Esophagus mucosa (tissue), 1 donor: Measurements from ENCODE around the gene SRBD1. TPM values are rescaled to one million over a fixed set of nuclear protein-coding genes. Genes with fewer than 3 reads are reported as not detected.

Experiments
- ATAC-seq: fragments of 200-7000 bp; cut with Tn5 transposase; one replicate; pipeline ENCODE4 v1.9.1; 2020
- total RNA-seq: library from RNA; stranded (reverse); gene quantifications from one replicate; pipeline ENCODE4 v1.2.4, GENCODE V29; 2023
- donor health status: DM: yes; HTN: yes; CAD: no.

The SRBD1 gene
- total RNA-seq, 1 donor from 2014 or later = 9.2 TPM

DNA sequence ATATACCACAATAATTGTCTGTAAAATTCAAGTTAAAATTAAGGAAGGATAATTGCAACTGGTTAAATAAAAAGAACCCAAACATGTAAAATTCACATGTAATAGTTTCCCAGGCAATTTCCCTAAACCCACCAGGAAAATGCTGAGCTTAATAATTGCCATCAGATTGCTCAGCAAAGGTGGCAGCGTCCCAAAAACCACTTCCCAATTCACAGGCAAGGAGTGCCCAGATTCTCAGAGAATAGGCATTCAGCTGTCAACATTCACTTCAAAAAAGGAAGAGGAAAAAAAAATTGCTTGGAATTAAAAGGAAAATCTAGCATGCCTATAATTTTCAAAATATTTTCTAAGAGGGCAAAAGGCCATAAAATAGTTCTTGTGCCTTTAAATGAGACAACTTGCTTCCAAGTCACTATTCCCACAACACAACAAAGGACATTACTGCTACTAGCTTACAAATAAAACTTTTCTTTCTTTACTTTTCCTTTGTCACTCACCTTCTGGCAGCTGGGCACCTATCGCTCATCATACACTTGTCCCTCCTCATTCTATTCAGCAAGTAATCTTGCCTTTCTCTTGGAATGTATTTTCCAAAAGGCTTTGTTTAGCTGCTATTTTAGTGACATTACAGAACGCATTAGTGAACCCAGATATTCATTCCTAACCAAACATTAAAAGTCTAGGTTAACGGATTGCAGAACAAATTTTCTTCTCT, 15.2 kb downstream of the SRBD1 start:
- ATAC-seq = no peak

DNA sequence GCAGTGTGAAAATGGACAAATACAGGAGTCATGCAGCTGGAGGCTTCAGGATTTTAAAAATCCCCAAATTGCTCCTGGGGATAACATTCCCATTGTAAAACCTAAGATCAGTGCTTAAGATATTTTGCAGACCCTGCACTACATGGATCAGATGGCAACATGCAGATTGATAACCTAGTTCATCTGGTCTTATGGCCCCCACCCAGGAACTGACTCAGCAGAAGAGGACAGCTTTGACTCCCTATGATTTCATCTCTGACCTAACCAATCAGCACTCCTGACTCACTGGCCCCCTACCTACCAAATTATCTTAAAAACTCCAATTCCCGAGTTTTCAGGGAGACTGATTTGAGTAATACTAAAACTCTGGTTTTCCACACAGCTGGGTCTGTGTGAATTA, 20.0 kb downstream of the SRBD1 start:
- ATAC-seq = no peak

DNA sequence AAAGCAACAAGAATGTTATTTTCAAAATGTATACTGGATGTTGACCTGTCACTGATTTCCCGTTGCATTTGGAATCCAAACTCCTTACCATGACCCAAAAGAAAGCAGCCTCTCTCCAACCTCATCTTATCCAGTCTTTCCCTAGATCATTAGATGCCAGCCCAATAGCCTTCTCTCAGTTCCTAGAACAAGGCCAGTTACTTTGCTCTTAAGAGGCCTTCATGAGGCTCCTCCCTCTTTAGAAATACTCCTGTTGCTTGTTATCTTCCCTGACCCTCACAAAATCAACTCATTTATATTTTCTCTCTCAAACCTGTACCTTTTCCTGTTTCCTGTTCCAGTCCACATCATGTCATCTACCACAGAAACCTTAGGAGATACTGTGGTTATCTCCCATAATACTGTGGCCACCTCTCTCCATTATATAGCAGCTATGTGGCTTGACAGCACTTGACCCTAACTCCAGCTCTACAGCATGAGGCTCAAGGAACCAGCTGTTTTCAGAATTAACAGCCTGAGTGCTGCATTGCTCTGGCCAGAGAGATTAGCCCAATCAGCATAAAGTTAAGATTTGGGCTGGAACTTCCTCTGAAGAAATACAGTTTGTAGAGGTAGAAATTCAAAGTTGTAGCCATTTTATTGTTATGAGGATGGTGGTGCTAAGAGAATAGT, 22.8 kb downstream of the SRBD1 start:
- ATAC-seq = no peak

DNA sequence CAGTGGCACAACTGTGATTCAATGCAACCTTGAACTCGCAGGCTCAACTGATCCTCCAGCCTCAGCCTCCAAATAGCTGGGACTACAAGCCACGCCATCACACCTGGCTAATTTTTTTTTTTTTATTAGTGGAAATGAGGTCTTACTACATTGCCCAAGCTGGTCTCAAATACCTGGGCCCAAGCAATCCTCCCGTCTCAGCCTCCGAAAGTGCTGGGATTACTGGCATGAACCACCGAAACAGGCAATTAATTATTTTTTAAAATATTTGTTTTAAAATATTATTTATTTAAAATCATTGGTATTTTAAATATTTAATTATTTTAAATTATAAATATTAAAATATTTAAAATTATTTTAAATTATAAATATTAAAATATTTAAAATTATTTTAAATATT, 24.5 kb downstream of the SRBD1 start:
- ATAC-seq = no peak

DNA sequence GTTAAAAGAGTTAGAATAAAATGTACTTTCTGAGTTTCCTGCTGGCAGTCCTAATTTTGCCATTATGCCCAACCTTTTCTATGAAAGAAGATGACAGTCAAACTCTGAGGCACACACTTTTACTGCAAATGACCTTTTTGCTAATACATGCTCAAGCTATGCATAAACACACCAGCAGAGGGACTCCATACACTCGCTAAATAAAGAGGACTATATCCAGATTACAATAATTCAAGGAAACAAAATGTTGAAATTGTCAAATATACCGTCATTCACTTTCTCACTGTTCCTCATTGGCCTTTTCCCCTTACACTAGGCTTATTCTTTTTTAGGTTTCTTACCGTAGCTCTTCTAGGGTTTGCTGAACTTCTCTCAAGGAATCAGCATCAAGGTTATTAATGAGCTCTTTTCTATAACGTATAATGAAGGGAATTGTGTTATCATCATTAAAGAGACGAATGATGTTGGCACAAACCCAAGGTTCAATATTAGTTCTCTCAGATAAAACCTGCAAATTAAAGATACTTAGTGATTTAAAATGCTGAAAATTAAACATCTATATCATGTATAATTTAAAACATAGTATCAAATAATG, 25.7 kb downstream of the SRBD1 start:
- peak; percentile 66 for ATAC-seq

DNA sequence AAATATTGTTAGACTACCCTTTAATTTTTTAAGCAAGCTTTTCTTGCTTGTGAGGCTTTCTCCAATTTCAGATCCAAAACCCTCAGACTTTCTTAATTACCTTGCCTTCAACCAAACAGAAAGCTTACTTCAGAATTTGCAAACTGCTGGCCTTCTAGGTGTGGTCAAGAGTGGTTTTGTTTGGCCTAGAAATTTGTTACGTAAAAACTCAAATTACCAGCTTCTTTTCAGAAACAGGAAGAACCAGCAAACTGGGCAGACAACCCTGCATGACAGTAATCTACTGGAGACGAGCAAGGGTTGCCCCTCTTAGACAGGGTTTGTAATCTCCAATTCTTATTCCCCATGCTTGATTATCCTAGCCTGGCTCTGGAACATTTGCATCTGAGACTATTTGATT, 27.1 kb downstream of the SRBD1 start:
- no peak for ATAC-seq

DNA sequence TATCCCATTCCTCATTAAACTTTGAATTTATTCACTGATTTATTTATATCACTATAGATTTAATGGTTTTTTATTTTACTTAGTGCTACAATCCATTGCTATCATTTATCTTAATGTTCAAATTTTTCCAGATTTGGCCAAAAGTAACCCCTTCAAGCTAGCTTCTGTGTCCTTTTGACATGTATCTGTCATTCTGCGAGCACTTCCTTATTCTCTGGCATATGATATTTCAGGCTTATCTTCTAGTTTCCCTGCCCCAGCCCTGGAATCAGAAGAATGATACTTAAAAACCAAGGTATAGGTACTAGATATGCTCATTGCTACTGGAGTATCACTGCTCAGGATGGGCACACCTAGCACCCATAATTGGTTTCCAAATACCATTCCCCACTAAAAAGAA, 28.5 kb downstream of the SRBD1 start:
- ATAC-seq = no peak

DNA sequence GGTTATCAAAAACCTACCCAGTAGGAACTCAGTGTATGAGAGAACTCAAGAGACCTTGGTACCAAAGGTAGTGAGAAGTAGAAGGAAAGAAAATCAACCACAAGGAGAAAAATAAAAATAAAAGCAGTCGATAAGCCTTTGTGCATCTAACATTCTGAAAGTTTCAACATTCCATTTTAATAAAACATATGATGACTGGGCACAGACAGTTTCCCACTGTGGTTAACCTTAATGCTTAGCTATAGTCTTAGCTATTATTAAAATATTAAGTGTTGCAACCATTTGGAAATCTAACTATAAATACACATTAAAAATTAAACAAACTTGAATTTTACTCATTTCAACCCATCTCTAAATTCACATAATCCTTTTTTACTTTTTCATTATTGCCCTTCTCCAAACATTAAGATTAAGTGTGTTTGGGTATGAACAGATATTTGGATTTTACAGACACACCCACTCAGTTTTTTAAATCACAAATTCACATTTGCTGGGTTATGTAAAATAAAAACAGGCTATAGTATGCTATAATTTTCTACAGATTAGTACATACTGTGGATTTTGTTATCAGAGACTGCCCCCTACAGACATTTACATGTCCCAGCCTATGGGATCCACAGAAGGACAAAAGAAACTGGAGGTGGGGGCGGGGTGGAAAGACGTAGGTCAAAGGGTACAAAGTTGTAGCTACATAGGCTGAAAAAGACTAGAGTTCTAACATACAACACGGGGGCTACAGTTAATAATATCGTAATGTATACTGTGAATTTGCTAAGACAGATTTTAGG, 32.8 kb downstream of the SRBD1 start:
- no peak for ATAC-seq

DNA sequence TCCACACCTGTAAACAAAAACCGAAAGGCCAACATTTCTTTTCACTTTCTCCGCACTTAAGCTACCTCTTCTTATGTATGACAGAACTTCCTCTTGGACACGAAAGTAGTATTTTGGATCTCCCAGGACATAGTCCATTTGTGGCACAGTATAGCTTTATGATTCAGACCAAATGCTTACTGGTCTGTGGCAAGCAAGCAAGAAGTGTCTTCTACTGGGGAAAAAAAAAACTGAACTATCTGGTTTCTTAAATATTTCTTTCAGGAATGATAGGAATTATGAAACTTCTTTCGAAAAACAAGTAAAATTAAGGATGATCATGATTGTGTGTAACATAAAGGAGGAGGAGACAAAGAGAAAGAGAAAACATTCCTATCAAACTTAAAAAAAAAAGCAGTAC, 33.6 kb downstream of the SRBD1 start:
- ATAC-seq = no peak

DNA sequence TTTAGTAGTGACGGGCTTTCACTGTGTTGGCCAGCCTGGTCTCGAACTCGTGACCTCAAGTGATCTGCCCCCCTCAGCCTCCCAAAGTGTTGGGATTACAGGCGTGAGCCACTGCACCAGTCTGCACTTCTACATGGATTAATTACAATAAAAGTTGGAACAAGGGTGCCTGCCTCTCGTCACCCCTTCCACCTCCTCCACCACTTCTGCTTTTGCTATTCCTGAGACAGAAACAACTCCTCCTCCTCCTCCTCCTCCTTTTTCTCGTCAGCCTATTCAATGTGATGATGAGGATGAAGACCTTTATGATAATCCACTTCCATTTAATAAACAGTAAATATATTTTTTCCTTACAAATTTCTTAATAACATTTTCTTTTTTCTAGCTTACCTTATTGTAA, 35.2 kb downstream of the SRBD1 start:
- ATAC-seq = no peak

DNA sequence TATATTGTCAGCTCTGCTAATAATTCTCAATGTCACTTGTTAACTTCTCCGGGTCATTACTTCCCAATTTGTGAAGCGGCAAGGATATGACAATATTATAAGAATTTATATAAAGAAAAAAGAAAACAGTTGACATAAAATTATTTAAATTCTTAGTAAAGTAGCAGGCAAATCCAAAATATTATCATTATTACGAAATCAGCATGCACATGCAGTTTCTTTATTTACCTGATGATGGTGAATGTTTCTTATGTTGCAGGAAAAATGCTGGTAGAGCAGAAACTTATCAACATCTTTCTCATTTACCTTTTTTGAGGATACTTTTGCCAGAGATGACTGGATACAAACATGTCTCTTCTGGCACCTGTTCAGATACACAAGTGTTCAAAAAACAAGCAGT, 38.1 kb downstream of the SRBD1 start:
- ATAC-seq = no peak

DNA sequence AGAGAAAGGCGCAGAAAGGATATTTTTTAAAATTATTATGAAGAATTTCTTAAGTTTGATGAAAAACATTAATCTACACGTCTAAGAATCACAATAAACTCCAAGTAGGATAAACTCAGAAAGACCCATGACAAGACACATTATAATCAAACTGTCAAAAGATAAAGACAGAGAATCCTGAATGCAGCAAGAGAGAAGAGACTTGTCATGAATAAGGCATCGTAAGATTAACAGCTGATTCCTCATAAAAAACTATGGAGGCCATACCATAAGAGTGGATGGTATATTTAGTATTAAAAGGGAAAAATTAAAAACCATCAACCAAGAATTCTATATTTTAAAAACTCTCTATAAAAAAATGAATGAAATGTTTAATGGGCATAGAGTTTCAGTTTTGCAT, 39.1 kb downstream of the SRBD1 start:
- ATAC-seq = no peak

DNA sequence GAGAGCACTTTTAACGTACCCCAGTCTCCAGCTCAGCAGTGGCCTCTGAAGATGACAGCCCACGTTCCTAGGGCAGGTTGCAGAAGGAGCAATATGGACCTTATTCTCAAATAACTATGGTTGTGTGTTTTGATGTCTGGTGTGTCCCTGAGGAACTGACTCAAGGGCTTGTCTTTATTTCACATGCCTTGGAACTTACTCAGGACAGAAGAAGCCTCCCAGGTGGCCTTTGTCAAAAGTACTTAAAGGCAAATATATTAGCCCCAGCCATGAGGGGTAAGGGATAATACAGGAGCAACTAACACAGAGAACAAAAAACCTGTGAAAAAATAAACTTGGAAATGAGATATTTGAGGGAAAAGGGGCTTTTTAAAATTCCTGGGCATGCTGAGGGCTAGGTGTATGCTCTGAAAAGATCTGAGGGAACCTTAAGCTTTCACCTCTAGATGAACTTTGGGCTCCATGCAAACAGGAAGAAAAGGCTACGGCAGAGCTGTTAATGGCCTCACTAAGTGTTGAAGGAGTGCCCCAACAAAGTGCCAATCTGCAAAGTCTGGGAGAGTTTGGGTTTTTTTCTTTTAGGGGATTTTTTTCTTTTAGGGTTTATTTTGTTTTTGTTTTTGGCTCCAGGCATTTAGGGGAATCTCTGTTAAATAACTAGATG, 40.3 kb downstream of the SRBD1 start:
- ATAC-seq = no peak

DNA sequence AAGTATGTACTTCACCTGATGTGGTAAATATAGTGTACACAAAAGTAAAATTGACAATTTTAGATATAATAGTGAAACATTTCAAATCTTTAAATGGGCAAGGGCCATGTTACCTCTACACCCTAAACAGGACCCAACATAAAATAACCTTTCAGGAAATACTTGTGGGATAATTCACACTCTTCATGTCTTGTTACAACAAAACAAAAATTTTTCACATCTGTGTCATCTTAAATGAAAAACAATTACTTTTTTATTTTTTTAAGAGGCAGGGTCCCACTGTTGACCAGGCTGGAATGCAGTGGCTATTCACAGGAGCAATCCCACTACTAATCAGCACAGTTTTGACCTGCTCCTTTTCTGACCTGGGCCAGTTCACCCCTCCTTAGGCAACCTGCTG, 42.1 kb downstream of the SRBD1 start:
- no peak for ATAC-seq

DNA sequence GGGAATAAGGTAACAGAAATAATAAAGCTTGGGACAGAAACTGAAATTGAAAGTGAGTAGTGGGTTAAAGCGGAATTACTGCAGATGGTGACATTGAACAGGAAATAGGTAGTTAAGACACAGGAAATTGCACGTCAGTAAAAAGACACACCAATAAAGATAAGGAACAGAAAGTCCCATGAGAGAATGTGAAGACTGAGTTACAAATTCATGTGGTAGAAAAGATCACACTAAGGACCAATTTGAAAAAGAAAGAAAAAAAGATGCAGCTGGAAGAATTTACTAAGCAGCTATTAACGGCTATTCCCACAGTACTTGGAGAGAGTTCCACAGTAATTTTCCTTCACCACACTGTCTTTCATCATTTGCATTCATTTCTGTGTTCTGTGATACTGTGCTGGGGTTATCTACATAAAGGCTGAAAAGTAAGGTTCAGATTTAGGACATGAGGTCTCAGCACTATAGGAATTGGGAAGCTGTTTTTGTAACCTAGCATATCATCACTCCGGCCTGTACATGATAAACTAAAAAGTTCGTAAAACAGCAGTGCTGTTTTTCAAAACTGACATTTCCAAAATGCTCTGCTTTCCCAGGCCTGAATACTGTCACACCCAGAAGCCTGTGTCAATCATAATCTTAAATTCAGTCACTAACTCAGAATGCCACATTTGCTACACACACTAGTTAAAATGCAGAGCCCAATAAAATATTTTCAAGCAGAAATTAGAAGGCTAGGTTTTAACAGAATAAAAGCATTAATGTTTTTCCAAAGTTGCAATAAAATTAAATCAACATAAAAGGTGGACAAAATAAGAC, 42.9 kb downstream of the SRBD1 start:
- peak; percentile 37 for ATAC-seq

DNA sequence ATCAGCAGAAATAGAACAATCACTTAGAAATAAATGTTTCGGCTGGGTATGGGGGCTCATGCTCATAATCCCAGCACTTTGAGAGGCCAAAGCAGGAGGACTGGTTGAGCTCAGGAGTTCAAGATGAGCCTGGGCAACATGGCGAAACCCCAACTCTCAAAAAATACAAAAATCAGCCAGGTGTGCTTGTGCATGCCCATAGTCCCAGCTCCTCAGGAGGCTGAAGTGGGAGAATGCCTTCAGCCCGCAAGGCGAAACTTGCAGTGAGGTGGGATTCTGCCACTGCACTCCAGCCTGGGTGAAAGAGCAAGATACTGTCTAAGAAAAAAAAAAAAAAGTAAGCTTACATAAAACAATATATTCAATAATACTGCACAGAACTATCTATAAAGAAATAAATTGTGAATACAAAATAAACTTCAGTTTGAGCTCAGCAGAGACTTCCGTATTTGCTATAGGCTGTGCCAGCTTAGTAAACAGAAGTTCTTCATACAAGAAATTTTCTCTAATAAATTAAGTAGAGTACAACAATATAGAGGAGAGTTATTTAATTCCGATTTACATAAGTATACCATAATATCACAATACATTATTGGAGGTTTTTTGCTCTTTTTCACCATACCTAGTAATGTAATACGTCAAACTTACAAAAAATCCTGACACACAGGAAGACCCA, 43.6 kb downstream of the SRBD1 start:
- no peak for ATAC-seq

DNA sequence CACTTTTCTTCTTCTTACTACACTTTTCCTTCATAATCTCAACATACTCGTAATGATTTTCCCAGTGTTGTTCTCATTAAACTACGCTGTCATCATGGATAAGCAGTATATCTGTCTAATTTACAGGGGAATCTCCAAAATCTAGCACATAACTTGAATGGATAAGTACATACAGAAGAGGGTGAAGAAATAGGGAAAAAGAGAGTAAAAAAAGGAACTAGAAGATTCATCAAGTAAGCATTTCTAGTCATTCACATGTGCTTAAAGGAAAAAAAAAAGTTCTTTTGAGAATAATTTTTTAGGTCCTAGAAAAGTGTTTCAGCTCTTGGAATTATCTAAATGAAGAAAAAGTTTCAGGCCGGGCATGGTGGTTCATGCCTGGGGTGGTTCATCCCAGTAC, 51.6 kb downstream of the SRBD1 start:
- no peak for ATAC-seq

DNA sequence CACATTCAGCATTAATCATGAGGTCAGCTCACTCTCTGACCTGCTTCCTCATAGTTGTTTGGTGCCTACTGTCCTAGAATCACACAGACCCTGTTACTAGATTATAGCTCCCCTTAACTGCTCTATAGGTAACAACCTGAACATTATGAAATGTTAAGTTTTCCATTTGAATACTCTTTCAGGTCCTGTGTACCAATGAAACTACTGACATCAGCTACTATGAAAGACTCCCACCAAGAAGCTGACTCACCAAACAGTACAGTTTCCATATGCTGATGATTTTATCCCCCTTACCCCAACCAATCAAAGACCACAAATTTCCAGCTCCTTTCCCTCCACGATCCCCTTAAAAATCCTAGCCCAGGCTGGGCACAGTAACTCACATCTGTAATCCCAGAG, 56.3 kb downstream of the SRBD1 start:
- ATAC-seq = no peak

DNA sequence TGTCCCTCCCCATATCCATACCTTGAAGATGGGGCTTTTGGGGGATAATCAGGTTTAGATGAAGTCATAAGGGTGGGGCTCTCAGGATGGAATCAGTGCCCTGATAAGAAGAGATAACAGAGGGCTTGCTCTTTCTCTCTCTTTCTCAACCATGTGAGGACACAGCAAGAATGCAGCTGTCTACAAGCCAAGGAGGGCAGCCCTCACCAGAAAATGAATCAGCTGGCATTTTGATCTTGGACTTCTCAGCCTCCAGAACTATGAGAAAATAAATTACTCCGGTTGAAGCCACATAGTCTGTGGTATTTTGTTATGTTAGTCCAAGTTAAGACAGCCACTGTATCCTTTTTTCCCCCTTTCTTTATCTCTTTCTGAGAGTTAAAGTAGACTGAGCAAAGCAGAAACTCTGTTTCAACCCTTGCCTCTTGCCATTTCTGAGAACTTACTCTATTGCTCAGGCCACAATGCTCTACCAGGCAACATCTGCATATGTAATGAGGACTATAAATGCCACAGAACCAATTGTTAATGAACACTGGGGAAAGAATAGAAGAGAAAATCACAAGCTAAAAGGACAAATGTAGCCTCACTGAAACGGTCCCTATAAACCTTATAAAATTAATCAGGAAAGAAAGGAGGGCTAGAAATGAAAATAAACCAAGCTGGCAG, 56.9 kb downstream of the SRBD1 start:
- no peak for ATAC-seq

DNA sequence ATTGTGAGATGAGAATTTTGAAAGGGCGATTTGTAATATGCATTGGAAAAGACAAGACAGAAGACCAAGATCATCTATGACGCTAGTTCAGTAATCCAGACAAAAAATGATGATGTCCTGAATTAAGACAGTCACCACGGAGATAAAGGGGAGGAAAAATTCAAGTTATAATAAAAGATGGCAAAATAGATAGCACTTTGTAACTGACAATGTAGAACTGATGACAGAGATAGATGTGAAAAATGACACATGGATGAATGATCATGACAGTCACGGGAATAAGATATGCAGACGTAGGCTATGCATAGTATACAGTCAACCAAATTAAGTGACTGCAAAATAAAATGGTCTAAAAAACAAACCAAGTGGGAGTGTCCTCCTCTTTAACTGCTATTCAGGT, 59.2 kb downstream of the SRBD1 start:
- no peak for ATAC-seq

DNA sequence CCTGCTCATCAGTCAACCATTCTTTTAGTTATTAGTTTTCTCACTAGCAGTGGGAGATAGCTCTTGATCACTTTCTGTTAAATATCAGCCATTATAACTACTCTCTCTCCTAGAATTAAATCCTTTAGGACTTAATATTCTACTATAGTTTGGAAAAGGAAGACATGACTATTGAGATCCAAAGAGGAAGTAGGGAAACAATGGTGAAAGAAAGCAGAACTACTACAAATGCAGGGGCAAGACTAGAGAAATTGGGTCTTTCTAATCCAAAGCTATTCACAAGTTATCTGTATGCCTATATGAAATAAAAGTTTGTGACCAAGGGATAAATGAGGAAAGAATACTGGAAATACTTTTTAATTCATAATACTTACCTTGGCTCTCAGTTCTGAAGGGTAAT, 65.1 kb downstream of the SRBD1 start:
- no peak for ATAC-seq
